A549 (cell line): ENCODE data around the gene ZC3H12C. TPM values are rescaled to one million over a fixed set of nuclear protein-coding genes. Genes with fewer than 3 reads are reported as not detected.
A peak's percentile ranks its signal among the peaks of the same experiment; 100 is the strongest.
"Not testable (repeated sequence)": the region's sequence is repeated elsewhere in the genome, so short reads cannot be mapped to it uniquely, and the experiment has no call there.

Experiments used
- ATAC-seq, 2 experiments: fragments of 200-7000 bp in 1 of 2; fragments of >200 bp in 1 of 2; cut with Nextera tagmentation in 1 of 2; cut with Tn5 transposase in 1 of 2; 3 replicates each; pipeline versions ENCODE4 v1.8.0 to v1.9.1; 2018 to 2020; ENCODE audit warnings: mild to moderate bottlenecking in 1 of 2, moderate library complexity in 1 of 2
- CTCF ChIA-PET: fragments of 300-600 bp; sonication (Branson Sonifier 250); formaldehyde crosslinking; extraction: SDS; loops from one replicate; lab custom pipeline; 2021; ENCODE audit warnings: antibody characterized with exemption, inconsistent platforms; lab: Yijun Ruan, JAX
- POLR2A ChIA-PET: fragments of 350-600 bp; formaldehyde crosslinking; extraction: SDS; loops from one replicate; lab custom pipeline; 2021; ENCODE audit warnings: antibody characterized with exemption, inconsistent platforms; lab: Yijun Ruan, JAX
- DNase-seq, 2 experiments: peaks; one replicate each; pipeline versions ENCODE4 v3.0.0 to v3.0.0-alpha.2; 2011 to 2016; ENCODE audit warnings: low read depth in 1 of 2, low spot score in 1 of 2
- FAIRE-seq: peaks from 2 replicates; lab custom pipeline; 2011; peaks lifted over from hg19 to GRCh38; lab: Jason Lieb, UNC
- H3K27ac ChIP-seq, 2 experiments: fragments of >200 bp; sonication (Bioruptor Twin); formaldehyde crosslinking; 3 replicates each; pipeline ENCODE4 v1.5.1; 2016 to 2017
- H3K4me1 ChIP-seq: fragments of >200 bp; sonication (Bioruptor Twin); formaldehyde crosslinking; 3 replicates; pipeline ENCODE4 v1.6.1; 2016
- H3K4me2 ChIP-seq: fragments of >200 bp; sonication (Bioruptor Twin); formaldehyde crosslinking; 3 replicates; pipeline ENCODE4 v1.6.1; 2016
- H3K4me3 ChIP-seq: fragments of >200 bp; sonication (Bioruptor Twin); formaldehyde crosslinking; 3 replicates; pipeline ENCODE4 v1.5.1; 2016
- H3K9me3 ChIP-seq: fragments of >200 bp; sonication (Bioruptor Twin); formaldehyde crosslinking; 3 replicates; pipeline ENCODE4 v1.6.1; 2016
- CBX8 ChIP-seq: fragments of 200-600 bp; sonication (generic); IDR thresholded peaks from 2 replicates; pipeline ENCODE4 v1.6.1; 2016
- CEBPB ChIP-seq, 2 experiments: fragments of >200 bp in 1 of 2; sonication (Bioruptor Twin) in 1 of 2; formaldehyde crosslinking in 1 of 2; IDR thresholded peaks; 2 replicates each; pipeline ENCODE4 v1.6.1; 2012 to 2016
- CHD4 ChIP-seq: fragments of 200-600 bp; sonication (generic); IDR thresholded peaks from 2 replicates; pipeline ENCODE4 v1.6.1; 2016; ENCODE audit warnings: antibody characterized with exemption, mild to moderate bottlenecking, borderline replicate concordance
- E2F6 ChIP-seq: IDR thresholded peaks from 2 replicates; pipeline ENCODE4 v1.6.1; 2012; ENCODE audit warnings: low read depth, borderline replicate concordance
- EHMT2 ChIP-seq: fragments of 200-600 bp; sonication (generic); IDR thresholded peaks from 2 replicates; pipeline ENCODE4 v1.6.1; 2016; ENCODE audit warnings: antibody characterized with exemption, low read depth, mild to moderate bottlenecking, moderate library complexity
- EP300 ChIP-seq, 2 experiments: fragments of >200 bp; sonication (Bioruptor Twin); formaldehyde crosslinking; IDR thresholded peaks; 2 replicates in 1 of 2; 3 replicates in 1 of 2; pipeline ENCODE4 v1.6.1; 2016 to 2017
- FOSL2 ChIP-seq, 2 experiments: fragments of 450-650 bp in 1 of 2; fragments of >200 bp in 1 of 2; sonication (Bioruptor Twin) in 1 of 2; formaldehyde crosslinking; IDR thresholded peaks; 2 replicates each; pipeline versions ENCODE4 v1.5.0 to v1.6.1; 2016 to 2020; ENCODE audit warnings: mild to moderate bottlenecking in 1 of 2, moderate library complexity in 1 of 2
- GATA3 ChIP-seq: IDR thresholded peaks from 2 replicates; pipeline ENCODE4 v1.6.1; 2012; ENCODE audit warnings: borderline replicate concordance
- HES2 ChIP-seq: fragments of >200 bp; sonication (Bioruptor Twin); formaldehyde crosslinking; IDR thresholded peaks from 2 replicates; pipeline ENCODE4 v1.6.1; 2016
- HOXA7 ChIP-seq: fragments of 250-450 bp; sonication (Bioruptor Pico); IDR thresholded peaks from 2 replicates; pipeline ENCODE4 v1.5.0; 2020; ENCODE audit warnings: mild to moderate bottlenecking, moderate library complexity
- HOXB13 ChIP-seq: fragments of 250-450 bp; sonication (Bioruptor Pico); IDR thresholded peaks from 2 replicates; pipeline ENCODE4 v1.5.0; 2020; ENCODE audit warnings: low read depth, mild to moderate bottlenecking, moderate library complexity
- HOXB5 ChIP-seq: fragments of 250-450 bp; sonication (Bioruptor Pico); IDR thresholded peaks from 2 replicates; pipeline ENCODE4 v1.5.0; 2020; ENCODE audit warnings: mild to moderate bottlenecking, moderate library complexity
- JUN ChIP-seq, 2 experiments: fragments of >200 bp; sonication (Bioruptor Twin); formaldehyde crosslinking; IDR thresholded peaks; 2 replicates in 1 of 2; 3 replicates in 1 of 2; pipeline ENCODE4 v1.6.1; 2016 to 2017
- JUNB ChIP-seq: fragments of >200 bp; sonication (Bioruptor Twin); formaldehyde crosslinking; IDR thresholded peaks from 2 replicates; pipeline ENCODE4 v1.6.1; 2016
- KDM5A ChIP-seq: fragments of 200-600 bp; sonication (generic); IDR thresholded peaks from 2 replicates; pipeline ENCODE4 v1.6.1; 2016; ENCODE audit warnings: antibody characterized with exemption, mild to moderate bottlenecking
- MAFK ChIP-seq: fragments of 450-650 bp; IDR thresholded peaks from 2 replicates; pipeline ENCODE4 v1.6.1; 2014; ENCODE audit not compliant: partially characterized antibody
- MYC ChIP-seq: IDR thresholded peaks from 2 replicates; pipeline ENCODE4 v1.6.1; 2012; ENCODE audit warnings: mild to moderate bottlenecking, inconsistent platforms, low read length, improper control_type of control experiment, borderline replicate concordance
- PBX3 ChIP-seq: IDR thresholded peaks from 2 replicates; pipeline ENCODE4 v1.6.1; 2012
- POLR2AphosphoS2 ChIP-seq: conservative IDR thresholded peaks from 2 replicates; pipeline ENCODE4 v1.6.1; 2012; ENCODE audit warnings: low read length, improper control_type of control experiment, inconsistent platforms
- RAD21 ChIP-seq, 2 experiments: fragments of >200 bp in 1 of 2; sonication (Bioruptor Twin) in 1 of 2; formaldehyde crosslinking in 1 of 2; IDR thresholded peaks in 1 of 2; conservative IDR thresholded peaks in 1 of 2; 2 replicates in 1 of 2; 3 replicates in 1 of 2; pipeline ENCODE4 v1.6.1; 2012 to 2018; ENCODE audit warnings: inconsistent platforms in 1 of 2
- RCOR1 ChIP-seq: fragments of 150-350 bp; IDR thresholded peaks from 2 replicates; pipeline ENCODE4 v1.6.1; 2014; ENCODE audit warnings: antibody characterized with exemption, low read length, low read depth
- SMC3 ChIP-seq: fragments of >200 bp; sonication (Bioruptor Twin); formaldehyde crosslinking; IDR thresholded peaks from 3 replicates; pipeline ENCODE4 v1.6.1; 2018; ENCODE audit warnings: inconsistent platforms
- ZSCAN20 ChIP-seq: fragments of 250-450 bp; sonication (Bioruptor Pico); IDR thresholded peaks from 2 replicates; pipeline ENCODE4 v1.8.0; 2022; ENCODE audit warnings: mild to moderate bottlenecking, moderate library complexity
- WGBS: methylation state at CpG from one replicate; pipeline ENCODE4 v1.1.6; 2017; ENCODE audit errors: missing lambda C conversion rate; 5-methylcytosine and 5-hydroxymethylcytosine counted together
- polyA plus RNA-seq, 4 experiments: library from polyadenylated mRNA; depleted of rRNA in 3 of 4; stranded (reverse); fragments of >200 nt; fragmentation: RNase III in 1 of 4; extraction: RNeasy Plus Mini Kit Qiagen cat#74134 plus additional on column Dnase treatment in 1 of 4; gene quantifications; 2 replicates in 3 of 4; 3 replicates in 1 of 4; pipeline ENCODE4 v1.2.3, GENCODE V29; 2011 to 2017
- TF ChIP-seq, protein P1 (sequence below): fragments of 450-650 bp; IDR thresholded peaks from 2 replicates; pipeline ENCODE4 v1.6.1; 2014; ENCODE audit warnings: antibody characterized with exemption

The ZC3H12C gene
- polyA plus RNA-seq, 2 of the 4 experiments (the other 2 are of a cell fraction), result 3.1 to 12.4 TPM

- peaks cover 27% of the 10 kb centered on the region for H3K4me1 ChIP-seq
- peak overlapping the region; percentile 57 to 92; a peak in 4 of 6 replicates for H3K27ac ChIP-seq
- H3K4me3 ChIP-seq, result no peak overlapping the region
- peaks cover 5% of the 10 kb centered on the region; the same call in 1 of the 3 replicates for H3K9me3 ChIP-seq
- no peak for DNase-seq
- 89% methylated on average over 1 of the region's 1 CpG for WGBS
- no peak overlapping the region for H3K4me2 ChIP-seq
- no peak for ATAC-seq
- TF ChIP-seq JUNB (no peak), HOXA7 (CRISPR knock-in tag) (no peak), JUN (IDR thresholded peaks at IDR 0.05) (no peak), SMC3 (no peak), GATA3 (no peak)
- TF ChIP-seq, all 56 proteins: peak for 0
- ChIA-PET POLR2A (no interaction called here), CTCF (interaction anchor here (1.8 kb wide), 1 partner anchor 11 kb away, joined by 8 read pairs; no protein-coding TSS in a partner anchor)
- FAIRE-seq, result no peak
These were observed 97.7 kb downstream of the ZC3H12C start for GRCh38 chr11:110190885-110191284.

DNA sequence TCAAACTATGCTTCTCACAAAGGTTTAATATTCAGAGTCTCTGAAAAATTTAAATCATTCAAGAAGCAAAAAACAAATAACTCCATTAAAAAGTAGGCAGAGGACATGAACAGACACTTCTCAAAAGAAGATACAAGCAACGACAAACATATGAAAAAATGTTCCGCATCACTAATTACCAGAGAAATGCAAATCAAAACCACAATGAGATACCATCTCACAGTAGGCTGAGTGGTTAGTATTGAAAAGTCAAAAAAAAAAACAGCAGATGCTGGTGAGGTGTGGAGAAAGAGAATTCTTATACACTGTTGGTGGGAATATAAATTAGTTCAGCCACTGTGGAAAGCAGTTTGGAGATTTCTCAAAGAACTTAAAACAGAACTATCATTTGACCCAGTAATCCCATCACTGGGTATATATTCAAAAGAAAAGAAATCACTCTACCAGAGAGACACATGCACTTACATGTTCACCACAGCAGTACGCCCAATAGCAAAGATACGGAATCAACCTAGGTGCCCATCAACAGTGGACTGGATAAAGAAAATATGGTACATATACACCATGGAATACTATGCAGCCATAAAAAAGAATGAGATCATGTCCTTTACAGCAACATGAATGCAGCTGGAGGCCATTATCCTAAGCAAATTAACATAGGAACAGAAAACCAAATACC, 99.6 kb downstream of the ZC3H12C start:
- FAIRE-seq, H3K9me3 ChIP-seq, POLR2A ChIA-PET, DNase-seq, H3K4me2 ChIP-seq, ATAC-seq, H3K4me3 ChIP-seq: not testable (repeated sequence)
- CTCF ChIA-PET, result interaction anchor here (0.6 to 1.8 kb wide), 2 partner anchors 9 to 177 kb away, joined by 3 to 8 read pairs; no protein-coding TSS in a partner anchor
- peak overlapping the region; percentile 92 to 98 for H3K27ac ChIP-seq
- peaks cover 42% of the 10 kb centered on the region for H3K4me1 ChIP-seq
- 85% methylated on average over 4 of the region's 4 CpGs for WGBS

DNA sequence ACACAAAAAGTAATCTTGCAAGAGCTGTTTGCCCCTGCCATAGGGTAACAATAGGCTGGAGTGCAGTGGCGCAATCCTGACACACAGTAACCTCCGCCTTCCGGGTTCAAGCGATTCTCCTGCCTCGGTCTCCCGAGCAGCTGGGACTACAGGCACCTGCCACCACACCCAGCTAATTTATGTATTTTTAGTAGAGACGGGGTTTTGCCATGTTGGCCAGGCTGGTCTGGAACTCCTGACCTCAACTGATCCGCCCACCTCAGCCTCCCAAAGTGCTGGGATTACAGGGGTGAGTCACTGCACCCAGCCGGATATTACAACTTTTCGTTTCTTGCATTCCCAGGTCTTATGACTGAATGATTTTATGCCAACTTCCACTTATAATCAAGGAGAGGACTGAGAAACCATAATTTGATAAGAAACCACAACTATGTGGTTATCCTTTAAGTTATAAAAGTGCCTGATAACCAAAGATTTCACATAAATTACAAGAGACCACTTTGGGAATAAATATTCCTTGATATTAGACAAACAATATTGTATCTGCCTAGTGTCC, 101.1 kb downstream of the ZC3H12C start:
- 37% methylated on average over 10 of the region's 10 CpGs for WGBS
- Histone ChIP-seq H3K4me2 (peak overlapping the region; percentile 82), H3K4me1 (peaks cover 57% of the 10 kb centered on the region), H3K27ac (peak overlapping the region; percentile 92 to 98)
- FAIRE-seq, H3K4me3 ChIP-seq, H3K9me3 ChIP-seq, POLR2A ChIA-PET: not testable (repeated sequence)
- TF ChIP-seq HOXB5 (0 out of 2 replicates have a peak, but pooled peaks have one; percentile 70), HOXB13 (CRISPR knock-in tag) (0 out of 2 replicates have a peak, but pooled peaks have one; percentile 41), GATA3 (peak; percentile 27; the same call in 1 of the 2 replicates), FOSL2 (IDR thresholded peaks at IDR 0.05) (0 out of 2 replicates have a peak, but pooled peaks have one; percentile 22), FOSL2 (CRISPR knock-in tag; IDR thresholded peaks at IDR 0.05) (peak; percentile 86), JUN (IDR thresholded peaks at IDR 0.05) (peak in 1 of 2 experiments; percentile 56; a peak in 1 of 5 replicates), JUNB (peak; percentile 73), EP300 (IDR thresholded peaks at IDR 0.05) (peak; percentile 72 to 91; a peak in 3 of 5 replicates), CEBPB (IDR thresholded peaks at IDR 0.05) (peak in 1 of 2 experiments; percentile 59; a peak in 1 of 4 replicates)
- peak in 1 of 2 experiments; percentile 41; a peak in 3 of 6 replicates for ATAC-seq
- CTCF ChIA-PET, result interaction anchor here (1.2 to 4.4 kb wide), 3 partner anchors 9 to 174 kb away, joined by 3 to 27 read pairs (median 5); no protein-coding TSS in a partner anchor
- DNase-seq, result peak in 1 of 2 experiments; percentile 77

DNA sequence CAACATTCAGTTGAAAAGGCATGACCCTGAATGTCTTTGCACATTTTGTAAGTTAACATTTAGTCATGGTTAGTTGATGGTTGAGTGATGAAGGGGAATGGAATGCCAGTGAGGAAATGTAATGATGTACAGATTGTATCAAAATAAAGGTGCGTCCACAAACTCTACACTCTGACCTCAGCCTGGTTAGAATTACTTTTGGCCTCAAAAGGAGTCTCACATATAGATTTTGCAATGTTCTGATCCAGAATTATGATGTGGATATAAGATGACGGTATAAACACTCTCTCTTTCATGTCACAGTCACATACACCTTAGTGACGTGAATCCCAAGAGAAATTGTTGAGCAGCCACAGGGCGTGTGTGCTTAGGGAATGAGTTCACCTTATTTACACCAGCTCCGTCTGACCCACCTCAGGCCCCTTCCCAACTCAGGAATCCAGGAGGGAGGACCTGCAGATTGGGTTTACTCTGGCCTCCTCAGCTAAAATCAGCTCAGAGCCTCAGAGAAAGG, 103.1 kb downstream of the ZC3H12C start:
- FAIRE-seq, result peak; percentile 80
- CTCF ChIA-PET, result interaction anchor here (1.1 to 4.4 kb wide), 6 partner anchors 21 to 236 kb away, joined by 3 to 27 read pairs (median 4); no protein-coding TSS in a partner anchor
- 3% methylated on average over 5 of the region's 5 CpGs for WGBS
- POLR2A ChIA-PET, result interaction anchor here (1.5 kb wide), 1 partner anchor 103 kb away, joined by 6 read pairs; the partner anchor contains the start of gene ZC3H12C
- H3K4me1 ChIP-seq, result peaks cover 75% of the 10 kb centered on the region
- H3K4me2 ChIP-seq, result peak overlapping the region; percentile 82
- peak overlapping the region; percentile 92 to 98 for H3K27ac ChIP-seq
- DNase-seq, result peak; percentile 56 to 96
- H3K4me3 ChIP-seq, result no peak overlapping the region
- ATAC-seq, result peak; percentile 86 to 87
- H3K9me3 ChIP-seq, result peaks cover 5% of the 10 kb centered on the region; the same call in 1 of the 3 replicates
- TF ChIP-seq RCOR1 (no peak), EHMT2 (no peak), CBX8 (no peak), RAD21 (conservative IDR thresholded peaks at IDR 0.05 in 1 of 2, IDR thresholded peaks at IDR 0.05 in 1 of 2) (peak in 1 of 2 experiments; percentile 51; a peak in 1 of 5 replicates), CHD4 (no peak), E2F6 (no peak), PBX3 (peak; percentile 46; the same call in 1 of the 2 replicates), MYC (no peak), CEBPB (IDR thresholded peaks at IDR 0.05) (peak; percentile 95 to 96), ZSCAN20 (no peak), MAFK (peak; percentile 1), KDM5A (no peak), HES2 (peak; percentile 87; the same call in 1 of the 2 replicates), JUN (IDR thresholded peaks at IDR 0.05) (peak; percentile 97 to 99), POLR2AphosphoS2 (no peak), HOXB5 (no peak)
- TF ChIP-seq, protein P1, sequence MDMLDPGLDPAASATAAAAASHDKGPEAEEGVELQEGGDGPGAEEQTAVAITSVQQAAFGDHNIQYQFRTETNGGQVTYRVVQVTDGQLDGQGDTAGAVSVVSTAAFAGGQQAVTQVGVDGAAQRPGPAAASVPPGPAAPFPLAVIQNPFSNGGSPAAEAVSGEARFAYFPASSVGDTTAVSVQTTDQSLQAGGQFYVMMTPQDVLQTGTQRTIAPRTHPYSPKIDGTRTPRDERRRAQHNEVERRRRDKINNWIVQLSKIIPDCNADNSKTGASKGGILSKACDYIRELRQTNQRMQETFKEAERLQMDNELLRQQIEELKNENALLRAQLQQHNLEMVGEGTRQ, result no peak
